AG10803 (cell line): ENCODE results near the gene TEX29.

ENCODE experiments used
- DNase-seq: peaks from one replicate; pipeline ENCODE4 v3.0.0; 2010; ENCODE audit warnings: low read depth
- H3K4me3 ChIP-seq: 2 replicates; pipeline ENCODE4 v1.5.1; 2011; ENCODE audit warnings: mild to moderate bottlenecking, low read length, control low read depth
- CTCF ChIP-seq: conservative IDR thresholded peaks from 2 replicates; pipeline ENCODE4 v1.5.1; 2011; ENCODE audit warnings: mild to moderate bottlenecking, low read length, control low read depth, inconsistent platforms

TEX29 gene

DNA sequence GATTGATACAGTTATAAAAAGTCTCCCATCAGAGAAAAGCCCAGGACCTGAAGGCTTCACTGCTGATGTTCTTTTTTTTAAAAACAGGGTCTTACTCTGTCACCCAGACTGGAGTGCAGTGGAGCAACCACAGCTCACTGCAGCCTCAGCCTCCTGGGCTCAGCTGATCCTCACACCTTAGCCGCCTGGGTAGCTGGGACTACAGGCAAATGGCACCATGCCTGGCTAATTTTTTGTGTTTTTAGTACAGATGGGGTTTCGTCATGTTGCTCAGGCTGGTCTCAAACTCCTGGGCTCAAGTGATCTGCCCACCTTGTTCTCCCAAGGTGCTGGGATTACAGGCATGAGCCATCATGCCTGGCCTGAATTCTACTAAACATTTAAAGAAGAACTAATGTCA, 33.1 kb downstream of the TEX29 start:
- DNase-seq, result no peak
- no peak for TF ChIP-seq CTCF
- H3K4me3 ChIP-seq, result no peak overlapping the region

- no peak overlapping the region for H3K4me3 ChIP-seq
- no peak for DNase-seq
- TF ChIP-seq CTCF, result no peak
Measured at GRCh38 chr13:111354789-111355188, 34.3 kb downstream of the TEX29 start.

DNA sequence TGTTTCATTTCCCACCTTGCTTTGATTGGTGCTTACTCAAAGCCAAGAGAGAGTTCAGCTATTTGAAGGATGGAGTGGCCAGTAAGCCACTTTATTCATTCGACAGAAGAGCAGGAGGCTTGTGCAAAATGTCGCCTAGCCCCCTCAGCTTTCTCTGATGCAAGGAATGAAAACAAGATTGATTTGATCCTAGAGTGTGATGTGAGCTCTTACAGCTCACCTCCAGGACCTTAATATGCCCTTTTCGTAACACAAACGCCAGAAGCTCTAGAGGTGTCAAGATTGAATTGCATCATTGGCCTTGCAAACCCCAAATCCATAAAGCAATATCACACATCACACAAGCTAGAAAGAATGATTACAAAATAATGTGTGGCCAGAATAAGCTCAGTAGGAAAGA, 36.4 kb downstream of the TEX29 start:
- DNase-seq, result no peak
- no peak for TF ChIP-seq CTCF
- no peak overlapping the region for H3K4me3 ChIP-seq

GRCh38 chr13:111359237-111359915, 38.9 kb downstream of the TEX29 start:
- TF ChIP-seq CTCF, result peak; percentile 19; the same call in 1 of the 2 replicates
- no peak overlapping the region for H3K4me3 ChIP-seq
- DNase-seq, result peak; percentile 45

- no peak for TF ChIP-seq CTCF
- H3K4me3 ChIP-seq, result no peak overlapping the region
- DNase-seq, result no peak
Measured at GRCh38 chr13:111359930-111360329, 39.5 kb downstream of the TEX29 start.

DNA sequence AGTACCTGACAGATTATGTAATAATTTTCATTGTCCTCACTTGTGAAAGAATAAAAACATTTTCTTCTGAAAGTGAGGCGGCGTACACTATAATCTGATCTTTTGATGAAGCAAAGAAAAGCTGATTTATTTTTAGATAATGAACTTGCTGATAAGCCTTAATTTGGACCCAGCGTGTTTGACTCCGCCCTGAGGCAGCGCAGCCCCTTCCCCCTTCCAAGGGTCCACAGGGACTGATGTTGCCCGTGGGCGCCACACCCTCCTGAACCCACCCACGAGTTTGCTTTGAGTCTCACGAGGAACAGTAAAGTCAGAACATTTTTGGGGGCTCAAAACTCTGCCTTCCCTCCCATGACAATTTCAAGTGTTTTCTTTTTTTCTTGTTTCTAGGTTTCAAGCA, 40.0 kb downstream of the TEX29 start:
- H3K4me3 ChIP-seq, result no peak overlapping the region
- no peak for DNase-seq
- no peak for TF ChIP-seq CTCF

DNA sequence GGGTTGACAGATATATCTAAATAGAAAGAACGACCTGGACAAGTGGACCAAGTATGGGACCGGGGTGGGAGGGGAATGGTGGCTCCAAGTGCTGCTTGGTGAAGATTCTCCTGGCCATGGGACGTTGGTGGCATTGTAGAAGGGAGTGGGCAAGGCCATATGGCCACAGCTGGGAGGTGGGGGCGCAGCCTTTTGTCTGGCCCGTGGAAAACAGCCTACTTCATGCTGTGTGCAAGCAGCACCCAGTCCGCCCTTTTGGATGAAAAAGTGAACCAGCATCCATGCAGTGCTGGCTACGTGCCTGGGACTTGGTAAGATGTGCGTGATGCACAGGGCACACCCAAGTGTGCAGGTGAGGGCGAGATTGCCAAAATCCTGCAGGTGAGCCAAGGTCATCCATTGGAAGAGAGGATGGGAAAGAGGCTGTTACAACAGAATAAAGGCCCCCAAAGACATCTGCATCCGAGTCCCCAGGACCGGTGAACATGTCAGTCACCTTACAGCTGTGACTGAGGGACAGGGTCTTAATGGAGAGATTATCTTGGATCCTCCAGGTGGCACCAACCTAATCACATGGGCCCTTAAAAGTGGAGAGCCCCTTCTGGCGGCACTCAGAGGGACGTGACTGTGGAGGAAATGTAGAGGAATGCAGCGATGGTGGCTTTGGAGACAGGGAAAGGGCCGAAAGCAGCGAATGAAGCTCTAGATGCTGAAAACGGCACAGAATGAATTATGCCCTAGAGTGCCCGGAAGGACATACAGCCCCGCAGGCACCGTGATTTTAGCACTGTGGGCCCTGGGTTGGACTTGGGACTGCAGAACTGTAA, 40.8 kb downstream of the TEX29 start:
- TF ChIP-seq CTCF, result no peak
- DNase-seq, result no peak
- no peak overlapping the region for H3K4me3 ChIP-seq
